Frontal cortex (tissue), 4 donors: ENCODE data around the gene CLBA1. TPM values are rescaled to one million over a fixed set of nuclear protein-coding genes. Genes with fewer than 3 reads are reported as not detected.
"Not testable (repeated sequence)": the region's sequence is repeated elsewhere in the genome, so short reads cannot be mapped to it uniquely, and the experiment has no call there.

ENCODE experiments used
- DNase-seq, 2 donors: peaks; one replicate each; pipeline ENCODE4 v3.0.0; 2012; ENCODE audit warnings: low spot score in 2 of 2
- FAIRE-seq: peaks from 2 replicates; lab custom pipeline; 2012; peaks lifted over from hg19 to GRCh38; lab: Jason Lieb, UNC
- total RNA-seq: library from RNA; depleted of rRNA; stranded (reverse); fragments of >200 nt; gene quantifications from one replicate; pipeline ENCODE4 v1.2.3, GENCODE V29; 2014
- donor health status: control.
- donor health status: control.
- donor health status: control.

CLBA1 gene
- total RNA-seq, 1 donor from 2014 or later = 13.0 TPM

GRCh38 chr14:105015905-105016304, 30.3 kb downstream of the CLBA1 start:
- FAIRE-seq = no peak
- no peak for DNase-seq

DNA sequence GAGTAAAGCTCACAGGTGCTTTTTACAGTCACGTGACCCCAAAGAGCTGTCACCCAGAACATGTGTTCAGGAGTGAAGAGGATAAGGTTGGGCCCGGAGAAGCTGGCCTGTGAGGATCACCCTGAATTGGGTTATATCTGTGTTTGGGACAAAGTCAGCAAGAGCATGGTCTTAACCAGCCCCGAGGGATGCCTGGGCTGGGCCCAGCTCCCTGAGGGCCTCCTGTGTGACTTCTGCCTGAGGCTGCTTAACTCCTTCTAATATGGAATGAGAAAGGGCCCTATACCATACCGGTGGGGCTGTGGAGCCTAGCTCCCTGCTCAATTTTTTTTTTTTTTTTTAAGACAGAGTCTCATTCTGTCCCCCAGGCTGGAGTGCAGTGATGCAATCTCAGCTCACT, 32.8 kb downstream of the CLBA1 start:
- FAIRE-seq = no peak
- no peak for DNase-seq

GRCh38 chr14:105019861-105020814, 34.5 kb downstream of the CLBA1 start:
- peak in 1 of 2 donors; percentile 30 for DNase-seq
- no peak for FAIRE-seq

DNA sequence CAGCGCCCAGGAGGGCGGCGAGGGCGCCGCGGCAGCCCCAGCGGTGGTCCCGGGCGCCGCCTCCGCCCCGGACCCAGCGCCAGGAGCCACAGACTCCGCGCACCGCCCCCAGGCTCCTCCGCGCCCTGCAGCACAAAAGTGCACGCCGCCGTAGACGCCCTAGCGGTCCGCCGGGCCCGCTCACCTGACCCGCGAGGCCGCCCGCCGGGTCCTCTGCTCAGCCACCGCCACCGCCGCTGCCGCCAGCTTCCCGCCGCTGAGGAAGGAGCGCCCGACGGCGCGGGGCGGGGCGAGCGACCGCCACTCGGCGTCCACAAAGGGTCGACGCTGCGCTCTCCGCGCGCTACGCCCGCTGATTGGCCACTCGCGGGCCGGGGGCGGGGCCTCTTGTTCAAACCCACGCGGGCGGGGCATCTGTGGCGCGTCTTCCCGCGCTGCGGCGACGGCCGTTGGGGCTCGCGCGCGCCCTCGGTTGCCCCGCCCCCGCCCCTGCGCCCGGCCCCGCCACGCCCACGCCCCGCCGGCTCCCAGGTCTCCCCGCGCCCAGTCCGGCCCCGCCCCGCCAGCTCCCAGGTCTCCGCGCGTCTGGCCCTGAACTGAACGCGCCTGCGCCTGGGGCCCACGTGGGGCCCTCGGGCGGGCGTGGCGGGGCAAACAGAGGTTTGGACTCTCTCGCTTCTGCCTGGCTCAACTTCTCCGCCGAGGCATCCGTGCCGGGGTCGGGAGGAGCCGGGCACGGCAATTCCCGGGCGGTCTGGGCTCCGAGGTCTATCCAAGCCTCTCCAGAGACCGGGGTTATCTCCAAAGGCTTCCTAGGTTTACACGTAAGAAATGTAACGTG, 35.4 kb downstream of the CLBA1 start, which contains the start of gene CDCA4:
CDCA4 (minus strand) TSS at position 269 of the 841 bp plus-strand sequence. CDS start 9,154 bp downstream, outside the sequence.
- no peak for FAIRE-seq
- DNase-seq = peak; percentile 100

DNA sequence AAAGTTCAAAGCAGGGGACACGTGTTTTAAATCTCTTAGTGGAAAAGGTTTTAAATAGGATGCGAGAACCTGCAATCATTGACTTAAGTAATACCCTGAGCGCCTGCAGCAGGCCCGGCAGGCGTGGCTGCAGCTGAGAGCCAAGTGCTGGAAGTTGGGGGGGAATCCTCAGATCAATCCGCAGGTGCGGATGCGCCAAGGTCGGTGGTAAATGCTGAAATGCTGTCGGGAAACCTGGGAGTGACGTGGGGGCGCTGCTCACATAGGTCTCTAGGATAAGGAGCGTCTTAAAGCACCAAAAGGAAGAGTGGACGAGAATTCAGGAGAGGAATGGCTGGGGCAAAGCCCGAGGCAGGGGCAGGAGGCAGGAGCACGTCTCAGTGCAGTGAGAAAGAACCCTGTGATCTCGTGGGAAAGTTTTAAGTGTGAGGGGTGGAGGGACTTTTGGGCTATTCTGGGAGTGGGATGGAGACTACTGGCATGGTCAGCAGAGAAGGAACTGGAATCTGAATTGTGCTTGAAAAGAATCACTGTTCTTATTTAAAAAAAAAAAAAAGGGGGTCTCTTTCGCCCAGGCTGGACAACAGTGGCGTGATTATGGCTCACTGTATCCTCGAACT, 36.2 kb downstream of the CLBA1 start:
- FAIRE-seq (no peak), DNase-seq (peak in 1 of 2 donors; percentile 42)

DNA sequence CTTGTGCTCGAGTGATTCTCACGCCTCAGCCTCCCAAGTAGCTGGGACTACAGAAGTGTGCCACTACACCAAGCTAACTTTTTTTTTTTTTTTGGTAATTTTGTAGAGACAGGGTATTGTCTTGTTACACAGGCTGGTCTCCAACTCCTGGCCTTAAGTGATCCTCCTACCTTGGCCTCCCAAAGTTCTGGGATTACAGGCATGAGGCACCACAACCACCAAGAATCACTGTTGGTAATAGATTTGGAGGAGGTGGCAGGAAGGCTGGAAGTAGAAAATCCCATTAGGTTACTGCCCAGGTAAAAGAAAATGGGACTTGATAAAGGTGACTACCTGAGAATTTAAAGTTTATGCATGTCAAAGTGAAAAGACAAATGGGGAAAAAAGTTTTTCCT, 36.7 kb downstream of the CLBA1 start:
- DNase-seq = no peak
- FAIRE-seq = no peak

DNA sequence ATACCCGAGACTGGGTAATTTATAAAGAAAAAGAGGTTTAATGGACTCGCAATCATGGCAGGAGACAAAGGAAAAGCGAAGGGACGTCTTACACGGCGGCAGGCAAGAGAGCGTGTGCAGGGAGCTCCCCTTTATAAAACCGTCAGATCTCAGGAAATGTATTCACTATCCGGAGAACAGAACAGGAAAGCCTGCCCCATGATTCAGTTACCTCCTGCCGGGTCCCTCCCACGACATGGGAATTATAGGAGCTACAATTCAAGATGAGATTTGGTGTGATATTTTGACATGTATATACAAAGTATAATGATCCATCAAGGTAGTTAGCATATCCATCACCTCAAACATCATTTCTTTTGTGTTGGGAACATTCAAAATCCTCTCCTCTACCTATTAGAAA, 37.6 kb downstream of the CLBA1 start:
- DNase-seq = no peak
- FAIRE-seq = no peak

- DNase-seq (no peak), FAIRE-seq (no peak)
Measured at GRCh38 chr14:105023791-105024480, 38.3 kb downstream of the CLBA1 start.

- FAIRE-seq (no peak), DNase-seq (no peak)
Measured at GRCh38 chr14:105025429-105025828, 39.8 kb downstream of the CLBA1 start.

GRCh38 chr14:105026033-105026785, 40.6 kb downstream of the CLBA1 start:
- DNase-seq = no peak
- FAIRE-seq = no peak

GRCh38 chr14:105026802-105027563, 41.4 kb downstream of the CLBA1 start:
- DNase-seq (no peak), FAIRE-seq (no peak)

- not testable (repeated sequence) for FAIRE-seq, DNase-seq
Measured at GRCh38 chr14:105027718-105028117, 42.1 kb downstream of the CLBA1 start.

DNA sequence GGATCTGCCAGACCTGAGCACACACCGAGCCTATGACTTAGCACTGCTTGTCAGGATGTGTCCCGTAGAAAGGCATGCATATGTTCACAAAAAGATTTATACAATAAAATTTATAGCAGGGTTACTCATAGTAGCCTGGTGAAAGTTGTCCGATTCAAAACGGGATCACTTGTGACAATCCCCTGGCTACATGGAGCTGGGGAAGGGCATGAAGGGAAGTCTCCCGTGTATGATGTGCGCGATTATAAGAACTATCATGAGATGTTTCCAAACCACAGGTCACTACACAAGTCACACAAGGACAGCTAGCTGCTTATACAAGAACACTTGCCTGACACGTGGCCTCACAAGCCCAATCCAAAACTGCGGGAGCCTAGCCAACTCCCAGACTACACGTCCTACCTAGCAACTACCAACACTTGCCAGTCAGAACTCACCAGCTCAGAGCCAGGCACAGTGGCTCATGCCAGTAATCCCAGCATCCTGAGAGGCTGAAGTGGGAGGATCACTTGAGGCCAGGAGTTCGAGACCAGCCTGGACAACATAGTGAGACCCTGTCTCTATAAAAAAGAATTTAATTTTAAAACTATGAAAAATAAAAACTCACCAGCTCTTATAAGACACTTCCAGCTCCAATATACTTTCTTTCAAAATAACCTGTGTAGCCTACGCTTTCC, 42.8 kb downstream of the CLBA1 start:
- FAIRE-seq (no peak), DNase-seq (no peak)

GRCh38 chr14:105029402-105029801, 43.8 kb downstream of the CLBA1 start:
- FAIRE-seq = no peak
- DNase-seq = no peak

- no peak for DNase-seq
- FAIRE-seq = no peak
Measured at GRCh38 chr14:105030194-105030593, 44.6 kb downstream of the CLBA1 start.

GRCh38 chr14:105030836-105031396, 45.3 kb downstream of the CLBA1 start:
- DNase-seq = no peak
- no peak for FAIRE-seq

DNA sequence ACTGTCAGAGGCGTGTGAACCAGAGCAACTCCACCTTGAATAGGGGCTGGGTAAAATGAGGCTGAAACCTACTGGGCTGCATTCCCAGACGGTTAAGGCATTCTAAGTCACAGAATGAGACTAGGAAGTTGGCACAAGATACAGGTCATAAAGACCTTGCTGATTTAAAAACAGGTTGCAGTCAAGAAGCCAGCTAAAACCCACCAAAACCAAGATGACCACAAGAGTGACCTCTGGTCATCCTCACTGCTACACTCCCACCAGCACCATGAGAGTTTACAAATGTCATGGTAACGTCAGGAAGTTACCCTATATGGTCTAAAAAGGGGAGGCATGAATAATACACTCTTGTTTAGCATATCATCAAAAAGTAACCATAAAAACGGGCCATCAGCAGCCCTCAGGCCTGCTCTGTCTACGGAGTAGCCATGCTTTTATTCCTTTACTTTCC, 46.9 kb downstream of the CLBA1 start:
- not testable (repeated sequence) for FAIRE-seq, DNase-seq
